ENCODE measurements around the gene MYLK.
"Not testable (repeated sequence)": the region's sequence is repeated elsewhere in the genome, so short reads cannot be mapped to it uniquely, and the experiment has no call there.

Gene MYLK

GRCh38 chr3:123741041-123741511 lies 143.1 kb downstream of the MYLK start:
- DNase-seq: no peak

- no peak for DNase-seq
Observed at GRCh38 chr3:123740391-123740822, 143.7 kb downstream of the MYLK start.

GRCh38 chr3:123739754-123740153 lies 144.4 kb downstream of the MYLK start:
- no peak for DNase-seq

GRCh38 chr3:123739106-123739505 lies 145.0 kb downstream of the MYLK start:
- no peak for DNase-seq

- not testable (repeated sequence) for DNase-seq
Observed at GRCh38 chr3:123738522-123738921, 145.6 kb downstream of the MYLK start.

GRCh38 chr3:123737168-123737567 lies 147.0 kb downstream of the MYLK start:
- no peak for DNase-seq

DNA sequence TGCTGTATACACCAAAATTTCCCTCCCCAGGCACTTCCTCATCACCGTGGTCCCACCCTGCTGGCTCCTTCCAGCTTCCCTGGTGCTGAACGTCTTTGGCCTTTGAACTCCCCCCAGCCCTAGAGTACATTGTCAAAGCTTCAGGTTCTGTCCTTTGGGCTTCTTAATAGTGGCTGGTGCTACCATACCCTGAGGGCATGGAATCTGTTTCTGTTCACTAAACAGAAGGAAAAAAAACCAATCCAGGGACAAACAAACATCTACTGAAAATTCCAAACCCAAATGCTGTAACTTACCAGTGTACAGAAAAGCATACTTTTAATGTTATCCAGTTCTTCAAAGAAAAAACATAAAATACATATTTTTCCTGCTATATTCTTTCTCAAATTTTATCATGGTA lies 148.7 kb downstream of the MYLK start:
- DNase-seq: no peak

GRCh38 chr3:123734527-123734902 lies 149.6 kb downstream of the MYLK start:
- no peak for DNase-seq

GRCh38 chr3:123733805-123734526 lies 150.2 kb downstream of the MYLK start:
- DNase-seq: no peak

DNA sequence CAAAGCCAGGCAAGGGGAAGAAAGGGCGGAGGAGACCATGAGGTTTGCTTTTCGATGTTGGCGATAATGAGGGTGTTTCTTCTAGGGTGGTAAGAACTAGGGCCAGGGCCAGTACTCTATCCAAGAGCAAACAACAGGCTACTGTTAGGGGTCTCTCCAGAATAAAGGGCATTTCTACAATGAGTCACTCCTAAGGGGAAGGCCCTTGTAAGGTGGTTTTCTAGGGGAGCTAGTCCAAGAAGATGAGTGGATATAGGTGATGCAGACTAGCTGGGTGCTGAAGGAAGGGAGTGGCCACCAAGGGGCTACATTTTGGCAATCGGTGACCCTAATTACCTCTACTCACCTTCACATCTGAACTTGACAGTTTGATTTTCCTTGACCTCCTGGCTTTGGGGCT lies 150.8 kb downstream of the MYLK start:
- DNase-seq: no peak

- no peak for DNase-seq
Observed at GRCh38 chr3:123732447-123732846, 151.7 kb downstream of the MYLK start.

GRCh38 chr3:123730829-123731228 lies 153.3 kb downstream of the MYLK start:
- no peak for DNase-seq

DNA sequence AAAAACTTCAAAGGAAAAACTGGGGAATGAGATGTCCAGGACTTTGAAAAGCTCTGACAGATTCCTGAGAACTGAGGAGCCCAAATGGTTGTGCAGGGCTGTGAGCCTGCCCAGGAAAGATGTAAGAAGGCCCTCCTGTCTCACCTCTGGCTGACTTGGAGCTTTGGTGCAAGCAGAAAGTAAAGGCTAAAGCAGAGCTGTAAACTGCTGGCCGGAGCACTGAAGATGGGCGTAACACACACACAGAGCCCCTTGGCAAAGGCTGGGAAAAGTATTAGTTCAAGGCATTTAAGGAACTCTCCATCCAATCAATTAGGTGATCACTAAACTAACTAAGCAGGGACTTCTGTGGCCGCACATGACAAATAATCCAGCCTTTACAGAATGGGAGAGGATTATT lies 155.1 kb downstream of the MYLK start:
- no peak for DNase-seq

DNA sequence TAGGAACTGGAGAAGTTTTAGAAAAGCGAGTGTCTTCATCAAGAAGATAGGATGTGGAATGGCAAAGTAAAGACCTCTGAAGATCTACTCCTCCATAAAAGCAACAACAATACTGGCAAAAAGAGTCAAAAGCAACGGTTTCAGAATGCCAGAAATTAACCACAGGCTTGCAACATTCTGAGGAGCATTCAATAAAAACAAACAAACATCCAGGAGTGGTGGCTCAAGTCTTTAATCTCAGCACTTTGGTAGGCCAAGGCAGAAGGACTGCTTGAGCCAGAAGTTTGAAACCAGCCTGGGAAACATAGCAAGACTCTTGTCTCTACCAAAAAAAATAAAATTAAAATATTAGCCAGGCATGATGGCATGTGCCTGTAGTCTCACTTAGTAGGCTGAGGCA lies 156.1 kb downstream of the MYLK start:
- no peak for DNase-seq

DNA sequence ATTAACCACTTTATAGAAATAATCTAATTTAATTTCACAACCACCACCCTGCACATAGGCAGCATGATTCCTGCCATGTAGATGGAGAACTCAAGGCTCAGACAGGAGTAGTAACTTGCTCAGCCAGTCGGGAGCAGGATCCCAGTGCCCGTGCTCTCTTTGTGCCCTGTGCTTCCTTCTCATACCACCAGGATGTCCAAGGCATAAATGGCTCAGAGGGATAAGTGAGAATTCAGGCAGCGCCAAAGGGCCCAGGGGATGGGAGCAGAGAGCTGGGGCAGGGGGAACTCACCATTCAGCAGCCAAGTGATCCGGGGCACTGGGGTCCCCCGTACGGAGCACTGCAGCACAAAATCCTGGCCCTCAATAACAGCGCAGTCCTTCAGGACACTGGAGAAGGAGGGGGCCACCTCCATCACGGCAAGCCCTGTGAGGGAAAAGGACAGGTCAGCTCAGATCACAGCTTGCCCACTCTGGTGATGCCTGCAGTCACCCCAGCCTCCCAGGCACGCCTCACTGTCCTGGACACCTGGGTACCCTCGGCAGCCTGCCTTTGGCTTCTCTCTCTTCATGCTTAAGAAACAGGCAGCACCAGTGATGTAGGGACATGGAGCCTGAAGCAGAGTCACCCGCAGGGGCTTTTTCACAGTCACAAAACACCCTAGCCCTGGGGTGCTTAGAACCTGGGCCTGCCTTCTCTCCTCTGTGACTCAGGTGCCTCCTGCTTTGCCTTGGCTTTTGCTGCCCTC lies 158.3 kb downstream of the MYLK start:
- DNase-seq: no peak

DNA sequence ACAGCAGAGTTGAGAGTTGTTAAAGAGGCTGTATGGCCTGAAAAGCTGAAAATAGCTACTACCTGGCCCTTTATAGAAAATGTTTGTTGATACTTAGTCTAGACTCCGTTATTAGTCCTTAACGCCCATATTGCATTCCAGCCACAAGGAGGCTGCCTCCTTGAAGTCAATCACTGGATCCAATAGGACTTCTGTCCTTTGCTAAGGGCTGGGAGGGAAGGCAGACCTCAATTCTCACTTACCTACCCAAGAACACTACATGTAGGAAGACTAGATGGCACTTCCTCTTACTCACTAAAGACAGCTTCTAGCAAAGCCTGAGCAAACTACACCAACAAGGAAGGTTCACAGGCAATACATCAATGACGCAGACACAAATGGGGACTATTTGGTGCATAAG lies 159.8 kb downstream of the MYLK start:
- no peak for DNase-seq

DNA sequence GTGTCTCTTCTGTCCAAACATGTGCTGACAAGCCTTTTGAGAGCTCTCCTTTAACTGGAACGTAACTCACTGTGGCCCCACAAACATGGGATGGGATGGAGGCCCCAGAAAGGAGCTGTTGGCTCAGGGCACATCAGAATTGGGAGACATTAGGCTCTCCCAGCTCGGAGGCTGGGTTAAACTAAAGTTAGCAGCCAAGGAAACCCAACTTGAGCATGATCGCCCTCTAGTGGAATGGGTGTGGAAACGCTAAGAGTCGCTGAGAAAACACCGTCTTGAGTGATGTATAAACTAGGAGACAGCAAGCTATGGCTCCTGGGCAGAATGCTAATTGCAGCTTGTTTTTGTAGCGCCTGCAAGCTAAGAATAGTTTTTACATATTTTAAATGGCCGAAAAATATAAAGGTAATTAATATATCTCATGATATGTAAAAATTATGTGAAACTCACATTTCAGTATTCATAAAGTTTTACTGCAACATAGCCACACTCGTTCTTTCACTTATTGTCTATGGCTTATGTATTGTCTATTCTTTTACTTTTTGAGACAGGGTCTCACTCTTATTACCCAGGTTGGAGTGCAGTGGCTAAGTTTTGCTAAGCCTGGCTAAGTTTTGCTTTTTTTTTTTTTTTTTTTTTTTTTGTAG lies 160.5 kb downstream of the MYLK start:
- peak; percentile 72 for DNase-seq

DNA sequence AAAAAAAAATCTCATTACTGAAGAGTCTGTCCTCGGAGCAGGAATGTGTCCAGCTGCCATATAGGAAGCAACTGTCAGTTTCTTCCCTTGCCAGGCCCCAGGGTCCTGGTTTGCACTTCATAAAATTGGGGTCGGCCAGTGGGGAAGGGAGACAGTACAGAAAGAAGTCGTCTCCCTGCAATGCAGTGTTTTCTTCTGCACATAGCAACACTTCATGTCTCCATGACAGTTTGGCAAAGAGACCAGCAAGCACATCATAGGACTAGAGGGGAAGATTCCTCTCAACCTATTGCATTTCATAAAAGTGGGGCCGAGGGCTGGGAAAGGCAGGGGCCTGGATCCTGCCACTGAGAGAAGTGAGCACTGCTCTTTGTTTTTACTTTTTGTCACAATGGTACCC lies 161.1 kb downstream of the MYLK start:
- DNase-seq: no peak

DNA sequence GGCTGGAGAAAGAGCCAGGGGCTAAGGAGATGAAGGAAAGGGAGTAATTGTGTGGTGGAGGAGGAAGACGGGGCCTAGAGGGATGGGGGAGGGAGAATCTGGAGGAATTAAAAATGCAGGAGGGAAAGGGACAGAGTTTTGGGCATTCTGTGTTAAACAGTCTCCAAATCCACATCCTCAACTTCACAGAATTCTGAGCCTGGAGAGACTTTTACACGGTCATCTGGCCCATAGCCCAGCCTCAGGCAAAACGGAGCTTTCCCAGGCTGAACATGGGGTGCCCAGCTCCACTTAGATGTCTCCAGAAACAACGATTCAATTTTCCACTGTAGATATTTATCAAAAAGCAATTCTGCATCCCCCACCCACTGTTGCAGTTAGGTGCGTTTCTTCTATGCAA lies 161.7 kb downstream of the MYLK start:
- DNase-seq: no peak

DNA sequence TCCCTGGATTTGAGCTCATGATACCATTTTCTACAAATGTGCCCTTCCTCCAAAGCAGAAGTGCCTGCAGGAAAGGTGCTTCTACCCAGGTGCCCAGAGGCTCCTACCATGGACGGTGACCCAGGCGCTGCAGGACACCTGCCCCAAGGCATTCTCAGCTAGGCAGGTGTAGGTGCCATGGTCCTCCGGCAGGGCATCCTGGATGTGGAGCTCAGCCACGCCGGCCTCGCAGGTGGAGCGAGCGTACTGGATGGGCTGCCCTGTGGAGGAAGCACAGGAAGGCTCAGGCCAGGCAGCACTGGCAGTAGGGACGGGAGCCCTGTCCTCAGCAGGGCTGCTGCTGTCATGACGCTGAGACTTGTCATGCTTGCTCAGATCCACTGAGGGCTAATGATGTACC lies 162.1 kb downstream of the MYLK start:
- no peak for DNase-seq

DNA sequence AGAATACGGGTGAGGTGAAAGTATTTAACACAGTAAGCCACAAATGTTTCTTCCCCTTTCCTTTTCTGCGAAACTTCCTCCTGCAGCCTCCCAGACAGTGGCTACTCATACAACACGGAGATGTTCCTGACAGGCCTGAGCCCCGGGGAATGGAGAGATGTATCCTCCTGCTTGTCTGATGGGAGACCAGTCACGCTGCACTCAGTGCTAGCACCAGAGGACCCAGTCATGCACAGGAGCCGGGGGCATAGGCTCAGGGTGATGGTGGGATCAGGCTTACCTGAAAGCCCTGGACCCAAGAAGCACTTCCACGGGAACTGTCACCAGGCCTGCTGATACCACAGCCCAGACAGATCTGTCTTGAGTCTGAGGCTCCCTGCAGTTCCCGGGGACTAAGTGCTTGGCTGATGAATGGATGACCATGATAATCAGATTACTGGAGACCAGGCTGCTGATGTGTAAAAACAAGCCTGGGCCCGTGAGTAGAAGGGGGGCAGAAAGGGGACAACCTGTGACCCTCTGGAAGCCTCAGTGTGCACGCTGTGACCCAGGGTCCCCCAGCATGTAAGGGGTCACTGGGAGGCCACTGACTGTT lies 162.9 kb downstream of the MYLK start:
- DNase-seq: not testable (repeated sequence)

DNA sequence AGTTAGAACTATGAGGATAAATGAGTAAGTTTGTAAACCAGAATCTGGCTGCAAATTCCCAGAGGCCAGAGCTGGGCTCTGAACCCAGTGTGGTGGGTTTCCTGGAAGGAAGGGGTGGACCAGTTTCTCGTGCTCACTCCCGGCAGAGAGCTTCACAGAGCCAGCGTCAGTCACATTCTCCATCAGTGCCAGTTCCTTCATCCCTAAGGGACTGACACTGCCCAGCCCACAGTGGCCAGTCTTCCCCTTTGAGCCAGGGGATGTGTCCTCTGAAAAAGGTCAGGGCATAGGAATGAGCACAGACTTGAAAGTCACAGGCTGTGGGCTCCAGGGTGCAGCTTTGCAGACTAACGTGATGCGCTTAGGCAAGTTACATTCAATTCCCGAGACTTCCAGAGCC lies 163.5 kb downstream of the MYLK start:
- no peak for DNase-seq

DNA sequence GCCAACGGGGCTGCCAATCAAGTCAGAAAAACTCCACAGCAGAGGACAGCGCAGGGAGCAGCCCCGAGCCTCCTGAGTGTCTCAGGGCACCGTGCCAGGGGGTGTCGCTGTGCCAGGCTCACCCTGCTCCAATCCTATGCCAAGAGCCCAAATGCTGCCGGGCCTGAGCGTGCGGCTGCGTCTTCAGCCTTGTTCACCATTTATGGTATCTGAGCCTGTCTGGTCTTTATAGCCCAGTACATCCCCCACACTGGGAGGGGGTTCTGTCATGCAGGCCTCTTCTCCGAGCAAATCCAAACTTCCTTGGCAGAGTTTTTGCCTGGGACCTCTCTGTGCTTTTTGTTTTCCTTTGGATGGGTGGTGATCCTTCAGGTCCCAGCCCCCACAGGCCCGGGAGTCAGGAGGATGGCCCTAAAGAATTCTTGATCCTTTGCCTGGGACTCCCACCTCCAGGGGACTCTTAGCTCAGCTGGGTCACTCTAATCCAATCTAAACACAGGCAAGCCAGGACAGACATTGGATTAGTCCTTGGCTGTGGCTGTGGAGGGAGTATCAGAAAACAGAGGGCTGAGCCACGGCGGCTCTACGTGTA lies 164.2 kb downstream of the MYLK start:
- no peak for DNase-seq

All from NCI-H1436 (cell line).